Umbilical cord (tissue), 1 donor: ENCODE data around the gene ITSN1. TPM values are rescaled to one million over a fixed set of nuclear protein-coding genes. Genes with fewer than 3 reads are reported as not detected.

Experiments
- total RNA-seq: library from RNA; depleted of rRNA; stranded (reverse); fragments of >200 nt; gene quantifications from one replicate; pipeline ENCODE4 v1.2.3, GENCODE V29; 2014; ENCODE audit warnings: low replicate concordance; ENCODE audit not compliant: insufficient read depth

The ITSN1 gene
- total RNA-seq, 1 donor from 2014 or later: 235 TPM

Other genes with a start within 250 kb of the ITSN1 start
- 85.2 TPM for gene IFNGR2, start 239.1 kb upstream of the ITSN1 start, total RNA-seq
- gene TMEM50B, start 162.5 kb upstream of the ITSN1 start, total RNA-seq: 56.3 TPM
- gene DNAJC28, start 150.8 kb upstream of the ITSN1 start, total RNA-seq: 1.9 TPM
- 67.2 TPM for gene GART, start 100.4 kb upstream of the ITSN1 start, total RNA-seq
- 134 TPM for gene SON, start 99.5 kb upstream of the ITSN1 start, total RNA-seq
- gene DONSON, start 53.8 kb upstream of the ITSN1 start, total RNA-seq: 15.2 TPM
- gene CRYZL1, start 760 bp upstream of the ITSN1 start, total RNA-seq: 58.3 TPM